ENCODE data around the gene ZNF385D. TPM values are rescaled to one million over a fixed set of nuclear protein-coding genes. Genes with fewer than 3 reads are reported as not detected.

The ZNF385D gene
- total RNA-seq, 1 donor from 2014 or later: 1.2 TPM

DNA sequence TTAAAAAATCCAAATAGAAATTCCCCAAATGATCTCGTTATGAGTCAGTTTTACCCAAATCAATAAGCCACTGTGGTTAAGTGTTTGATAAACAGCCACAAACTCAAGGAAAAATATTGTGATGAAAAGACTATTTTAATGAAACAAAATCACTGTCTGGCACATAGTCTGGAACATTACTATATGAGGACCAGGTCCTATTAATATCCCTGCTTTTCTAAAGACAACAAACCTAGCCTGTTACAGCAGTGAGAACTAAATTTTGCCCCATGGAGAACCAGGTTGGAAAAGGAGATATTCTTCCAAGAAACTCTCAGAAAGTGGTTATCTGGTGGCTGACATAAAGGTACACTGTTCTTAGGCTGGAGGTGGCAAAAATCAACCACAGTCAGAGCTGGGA, 27.7 kb upstream of the ZNF385D start:
- Mint-ChIP-seq H3K4me1 (ENCODE audit: low read depth) (peaks cover 35% of the 10 kb centered on the region), H3K27me3 (ENCODE audit: low read depth) (no peaks in the 10 kb centered on the region), H3K27ac (ENCODE audit: unreplicated experiment) (no peak overlapping the region), H3K9me3 (ENCODE audit: low read depth) (peaks cover 2% of the 10 kb centered on the region), H3K4me3 (ENCODE audit: unreplicated experiment) (no peak overlapping the region), H3K36me3 (ENCODE audit: low read depth) (no peaks in the 10 kb centered on the region)
- DNase-seq (ENCODE audit: low spot score): no peak
- TF ChIP-seq, protein P1, sequence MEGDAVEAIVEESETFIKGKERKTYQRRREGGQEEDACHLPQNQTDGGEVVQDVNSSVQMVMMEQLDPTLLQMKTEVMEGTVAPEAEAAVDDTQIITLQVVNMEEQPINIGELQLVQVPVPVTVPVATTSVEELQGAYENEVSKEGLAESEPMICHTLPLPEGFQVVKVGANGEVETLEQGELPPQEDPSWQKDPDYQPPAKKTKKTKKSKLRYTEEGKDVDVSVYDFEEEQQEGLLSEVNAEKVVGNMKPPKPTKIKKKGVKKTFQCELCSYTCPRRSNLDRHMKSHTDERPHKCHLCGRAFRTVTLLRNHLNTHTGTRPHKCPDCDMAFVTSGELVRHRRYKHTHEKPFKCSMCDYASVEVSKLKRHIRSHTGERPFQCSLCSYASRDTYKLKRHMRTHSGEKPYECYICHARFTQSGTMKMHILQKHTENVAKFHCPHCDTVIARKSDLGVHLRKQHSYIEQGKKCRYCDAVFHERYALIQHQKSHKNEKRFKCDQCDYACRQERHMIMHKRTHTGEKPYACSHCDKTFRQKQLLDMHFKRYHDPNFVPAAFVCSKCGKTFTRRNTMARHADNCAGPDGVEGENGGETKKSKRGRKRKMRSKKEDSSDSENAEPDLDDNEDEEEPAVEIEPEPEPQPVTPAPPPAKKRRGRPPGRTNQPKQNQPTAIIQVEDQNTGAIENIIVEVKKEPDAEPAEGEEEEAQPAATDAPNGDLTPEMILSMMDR (IDR thresholded peaks at IDR 0.05): no peak

DNA sequence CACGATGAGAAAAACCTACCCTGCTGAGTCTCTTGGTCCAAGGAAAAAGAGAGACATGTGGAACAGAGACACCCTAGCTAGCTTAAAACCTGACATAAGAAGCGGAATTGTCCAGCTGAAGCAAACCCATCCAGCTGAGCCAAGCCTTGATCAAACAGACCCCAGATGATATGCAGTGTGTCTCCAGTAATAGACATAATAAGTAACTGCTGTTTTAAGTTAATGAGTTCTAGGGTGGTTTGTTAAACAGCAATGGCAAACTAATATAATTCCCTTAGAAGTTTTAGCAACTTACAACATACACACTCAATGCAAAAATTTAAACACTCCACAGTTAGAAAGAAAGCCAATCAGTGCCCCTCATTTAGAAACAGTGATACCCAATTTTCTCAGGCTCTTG, 26.8 kb upstream of the ZNF385D start:
- Mint-ChIP-seq H3K27ac (ENCODE audit: unreplicated experiment) (no peak overlapping the region), H3K9me3 (ENCODE audit: low read depth) (peaks cover 2% of the 10 kb centered on the region), H3K4me3 (ENCODE audit: unreplicated experiment) (no peak overlapping the region), H3K4me1 (ENCODE audit: low read depth) (peaks cover 29% of the 10 kb centered on the region), H3K36me3 (ENCODE audit: low read depth) (no peaks in the 10 kb centered on the region), H3K27me3 (ENCODE audit: low read depth) (no peaks in the 10 kb centered on the region)
- no peak for DNase-seq (ENCODE audit: low spot score)
- TF ChIP-seq, protein P1 (IDR thresholded peaks at IDR 0.05): no peak

DNA sequence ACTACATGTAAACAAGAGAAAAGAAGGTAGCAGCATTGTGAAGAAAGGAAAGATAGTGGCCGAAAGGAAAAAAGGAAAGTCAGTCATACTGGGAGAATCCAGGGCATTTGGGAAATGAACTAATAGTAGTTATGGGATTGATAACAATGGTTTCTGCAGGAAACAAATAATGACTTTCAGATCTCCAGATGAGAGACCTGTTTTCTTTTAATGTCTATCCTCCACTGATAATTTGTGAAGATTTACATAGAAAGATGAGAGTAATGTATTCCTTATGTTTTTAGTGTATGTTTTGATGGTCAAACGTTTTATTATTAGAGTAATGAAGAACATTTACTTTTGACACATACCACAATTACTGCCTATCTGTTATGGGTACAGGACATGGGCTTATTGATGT, 15.0 kb upstream of the ZNF385D start:
- H3K4me1 Mint-ChIP-seq (ENCODE audit: low read depth): no peaks in the 10 kb centered on the region
- DNase-seq (ENCODE audit: low spot score): no peak
- H3K36me3 Mint-ChIP-seq (ENCODE audit: low read depth): no peaks in the 10 kb centered on the region
- H3K27ac Mint-ChIP-seq (ENCODE audit: unreplicated experiment): no peak overlapping the region
- H3K9me3 Mint-ChIP-seq (ENCODE audit: low read depth): peaks cover 13% of the 10 kb centered on the region
- no peaks in the 10 kb centered on the region for H3K27me3 Mint-ChIP-seq (ENCODE audit: low read depth)
- TF ChIP-seq, protein P1 (IDR thresholded peaks at IDR 0.05): no peak
- H3K4me3 Mint-ChIP-seq (ENCODE audit: unreplicated experiment): no peak overlapping the region

- Mint-ChIP-seq H3K27me3 (ENCODE audit: low read depth) (peaks cover 4% of the 10 kb centered on the region), H3K27ac (ENCODE audit: unreplicated experiment) (no peak overlapping the region), H3K9me3 (ENCODE audit: low read depth) (no peaks in the 10 kb centered on the region), H3K4me1 (ENCODE audit: low read depth) (peaks cover 6% of the 10 kb centered on the region), H3K36me3 (ENCODE audit: low read depth) (no peaks in the 10 kb centered on the region), H3K4me3 (ENCODE audit: unreplicated experiment) (no peak overlapping the region)
- no peak for DNase-seq (ENCODE audit: low spot score)
- TF ChIP-seq, protein P1 (IDR thresholded peaks at IDR 0.05): no peak
Observed at GRCh38 chr3:21755896-21756295, 4.9 kb upstream of the ZNF385D start.

DNA sequence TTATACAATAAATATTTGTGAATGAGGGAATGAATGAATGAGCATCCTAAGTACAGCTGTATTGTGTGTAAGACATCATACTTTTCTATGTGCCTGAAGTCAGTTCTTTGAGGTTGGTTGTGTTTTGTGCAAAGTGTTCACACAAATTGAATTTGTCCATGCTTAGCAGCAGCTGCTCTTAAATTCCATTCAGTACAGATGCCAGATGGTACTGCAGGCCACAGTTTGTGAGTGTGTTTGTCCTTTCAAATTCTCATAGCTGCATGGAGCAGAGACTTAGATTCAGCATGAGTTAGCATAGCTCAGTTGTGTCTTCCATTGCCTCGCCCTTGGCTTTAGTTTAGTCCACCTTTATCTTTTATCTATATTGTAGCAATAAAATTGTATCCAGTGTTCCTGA, 3.8 kb upstream of the ZNF385D start:
- DNase-seq (ENCODE audit: low spot score): no peak
- H3K27ac Mint-ChIP-seq (ENCODE audit: unreplicated experiment): no peak overlapping the region
- H3K9me3 Mint-ChIP-seq (ENCODE audit: low read depth): no peaks in the 10 kb centered on the region
- H3K4me1 Mint-ChIP-seq (ENCODE audit: low read depth): peaks cover 16% of the 10 kb centered on the region
- H3K27me3 Mint-ChIP-seq (ENCODE audit: low read depth): peaks cover 8% of the 10 kb centered on the region
- TF ChIP-seq, protein P1 (IDR thresholded peaks at IDR 0.05): no peak
- no peaks in the 10 kb centered on the region for H3K36me3 Mint-ChIP-seq (ENCODE audit: low read depth)
- H3K4me3 Mint-ChIP-seq (ENCODE audit: unreplicated experiment): no peak overlapping the region

Data from chondrocyte (in vitro differentiated cells).